GM19328 (cell line): ENCODE measurements around the gene ZBTB7C.
A peak's percentile ranks its signal among the peaks of the same experiment; 100 is the strongest.

ENCODE experiments used
- ATAC-seq: cut with Tn5 transposase; IDR thresholded peaks from one replicate; pipeline ENCODE4 v1.9.1; 2021; ENCODE audit warnings: mild to moderate bottlenecking, moderate library complexity; ENCODE audit not compliant: unreplicated experiment

ZBTB7C gene

GRCh38 chr18:48011926-48012465 is 397.2 kb downstream of the ZBTB7C start:
- ATAC-seq: no peak

- no peak for ATAC-seq
Observed at GRCh38 chr18:48010264-48010663, 398.9 kb downstream of the ZBTB7C start.

- no peak for ATAC-seq
Observed at GRCh38 chr18:48009116-48009745, 400.0 kb downstream of the ZBTB7C start.

GRCh38 chr18:48007955-48008701 is 401.1 kb downstream of the ZBTB7C start:
- ATAC-seq: peak; percentile 63

GRCh38 chr18:48007381-48007780 is 401.8 kb downstream of the ZBTB7C start:
- no peak for ATAC-seq

- no peak for ATAC-seq
Observed at GRCh38 chr18:48006415-48007175, 402.6 kb downstream of the ZBTB7C start.

- ATAC-seq: no peak
Observed at GRCh38 chr18:48004577-48004976, 404.6 kb downstream of the ZBTB7C start.

- no peak for ATAC-seq
Observed at GRCh38 chr18:48003426-48004349, 405.5 kb downstream of the ZBTB7C start.

GRCh38 chr18:48002933-48003365 is 406.2 kb downstream of the ZBTB7C start:
- ATAC-seq: no peak

- ATAC-seq: no peak
Observed at GRCh38 chr18:48000701-48001100, 408.5 kb downstream of the ZBTB7C start.

GRCh38 chr18:47999801-48000248 is 409.4 kb downstream of the ZBTB7C start:
- ATAC-seq: no peak

- no peak for ATAC-seq
Observed at GRCh38 chr18:47997338-47997780, 411.8 kb downstream of the ZBTB7C start.

- no peak for ATAC-seq
Observed at GRCh38 chr18:47996091-47996541, 413.1 kb downstream of the ZBTB7C start.

- ATAC-seq: no peak
Observed at GRCh38 chr18:47995654-47996053, 413.5 kb downstream of the ZBTB7C start.

GRCh38 chr18:47993409-47993808 is 415.8 kb downstream of the ZBTB7C start:
- ATAC-seq: no peak

- ATAC-seq: no peak
Observed at GRCh38 chr18:47992976-47993375, 416.2 kb downstream of the ZBTB7C start.

- no peak for ATAC-seq
Observed at GRCh38 chr18:47992266-47992665, 416.9 kb downstream of the ZBTB7C start.

GRCh38 chr18:47990981-47991380 is 418.2 kb downstream of the ZBTB7C start:
- no peak for ATAC-seq

- no peak for ATAC-seq
Observed at GRCh38 chr18:47987388-47987699, 421.8 kb downstream of the ZBTB7C start.
